Fibroblast of peridontal ligament (primary cell): Measurements from ENCODE around the gene GNB5.

Experiments used
- DNase-seq: peaks from one replicate; pipeline ENCODE4 v3.0.0-alpha.2; 2010; ENCODE audit errors: extremely low read depth

Gene GNB5

GRCh38 chr15:52207191-52207590, 16.0 kb upstream of the GNB5 start:
- no peak for DNase-seq

GRCh38 chr15:52206446-52206845, 15.3 kb upstream of the GNB5 start:
- DNase-seq: no peak

GRCh38 chr15:52204657-52205056, 13.5 kb upstream of the GNB5 start:
- DNase-seq: no peak

- DNase-seq: no peak
Measured at GRCh38 chr15:52200831-52201365, 9.7 kb upstream of the GNB5 start.

- DNase-seq: no peak
Measured at GRCh38 chr15:52199271-52199670, 8.1 kb upstream of the GNB5 start.

- DNase-seq: no peak
Measured at GRCh38 chr15:52196891-52197290, 5.7 kb upstream of the GNB5 start.

GRCh38 chr15:52193791-52194190, 2.6 kb upstream of the GNB5 start:
- no peak for DNase-seq

- no peak for DNase-seq
Measured at GRCh38 chr15:52193321-52193720, 2.1 kb upstream of the GNB5 start.

GRCh38 chr15:52186651-52187486, 4.3 kb downstream of the GNB5 start:
- DNase-seq: no peak

- no peak for DNase-seq
Measured at GRCh38 chr15:52185151-52185561, 6.0 kb downstream of the GNB5 start.

GRCh38 chr15:52184721-52185120, 6.5 kb downstream of the GNB5 start:
- DNase-seq: no peak

- DNase-seq: peak; percentile 38
Measured at GRCh38 chr15:52183562-52184173, 7.5 kb downstream of the GNB5 start.

- DNase-seq: no peak
Measured at GRCh38 chr15:52181938-52182780, 9.0 kb downstream of the GNB5 start.

GRCh38 chr15:52180851-52181450, 10.2 kb downstream of the GNB5 start:
- DNase-seq: no peak

- DNase-seq: no peak
Measured at GRCh38 chr15:52180196-52180835, 10.9 kb downstream of the GNB5 start.

- peak; percentile 64 for DNase-seq
Measured at GRCh38 chr15:52179278-52180195, 11.7 kb downstream of the GNB5 start.

- no peak for DNase-seq
Measured at GRCh38 chr15:52178765-52179164, 12.4 kb downstream of the GNB5 start.

GRCh38 chr15:52172869-52173268, 18.3 kb downstream of the GNB5 start:
- DNase-seq: no peak

- DNase-seq: no peak
Measured at GRCh38 chr15:52171807-52172206, 19.4 kb downstream of the GNB5 start.

GRCh38 chr15:52171386-52171785, 19.8 kb downstream of the GNB5 start:
- DNase-seq: no peak
